Fibroblast of lung (primary cell): Measurements from ENCODE around the gene VAC14. TPM values are rescaled to one million over a fixed set of nuclear protein-coding genes. Genes with fewer than 3 reads are reported as not detected.

Source experiments
- DNase-seq, 2 donors: peaks; one replicate each; pipeline versions ENCODE4 v3.0.0 to v3.0.0-alpha.2; 2010; ENCODE audit warnings: low read depth in 2 of 2
- H2AFZ ChIP-seq: 2 replicates; pipeline ENCODE4 v1.5.1; 2012; ENCODE audit warnings: low read length, control low read depth, inconsistent platforms
- H3K27ac ChIP-seq: 2 replicates; pipeline ENCODE4 v1.5.1; 2011; ENCODE audit warnings: low read length, control low read depth; ENCODE audit not compliant: insufficient read depth
- H3K27me3 ChIP-seq: 2 replicates; pipeline ENCODE4 v1.5.1; 2011; ENCODE audit warnings: mild to moderate bottlenecking, low read length; ENCODE audit not compliant: control insufficient read depth, insufficient read depth
- H3K36me3 ChIP-seq: 2 replicates; pipeline ENCODE4 v1.5.1; 2011; ENCODE audit warnings: low read length; ENCODE audit not compliant: control insufficient read depth, insufficient read depth
- H3K4me1 ChIP-seq: 2 replicates; pipeline ENCODE4 v1.5.1; 2011; ENCODE audit warnings: low read length; ENCODE audit not compliant: control insufficient read depth, insufficient read depth; ENCODE audit errors: extremely low read depth
- H3K4me2 ChIP-seq: 2 replicates; pipeline ENCODE4 v1.5.1; 2011; ENCODE audit warnings: low read length, control low read depth; ENCODE audit not compliant: insufficient read depth; ENCODE audit errors: extremely low read depth
- H3K4me3 ChIP-seq, 4 experiments: fragments of 200-600 bp in 1 of 4; sonication (generic) in 1 of 4; replicated peaks in 1 of 4; 2 replicates each; pipeline ENCODE4 v1.5.1; 2011 to 2016; ENCODE audit warnings: low read length in 4 of 4, low read depth in 3 of 4, mild to moderate bottlenecking in 3 of 4, control low read depth in 2 of 4, inconsistent platforms in 1 of 4, mixed read lengths in 1 of 4; ENCODE audit not compliant: insufficient read depth in 1 of 4; ENCODE audit errors: control extremely low read depth in 1 of 4
- H3K79me2 ChIP-seq: 2 replicates; pipeline ENCODE4 v1.5.1; 2012; ENCODE audit warnings: mild to moderate bottlenecking, low read length, inconsistent platforms; ENCODE audit not compliant: control insufficient read depth, insufficient read depth
- H3K9ac ChIP-seq: 2 replicates; pipeline ENCODE4 v1.5.1; 2011; ENCODE audit warnings: mild to moderate bottlenecking, low read length, control low read depth; ENCODE audit not compliant: insufficient read depth
- H3K9me3 ChIP-seq: 2 replicates; pipeline ENCODE4 v1.5.1; 2012; ENCODE audit warnings: low read depth, low read length; ENCODE audit not compliant: control insufficient read depth, insufficient read depth
- H4K20me1 ChIP-seq: 2 replicates; pipeline ENCODE4 v1.5.1; 2011; ENCODE audit warnings: low read length; ENCODE audit not compliant: control insufficient read depth, insufficient read depth; ENCODE audit errors: extremely low read depth
- CTCF ChIP-seq, 2 donors: IDR thresholded peaks in 1 of 2; conservative IDR thresholded peaks in 1 of 2; 1 replicate in 1 of 2; 2 replicates in 1 of 2; pipeline ENCODE4 v1.5.1; 2011 to 2012; ENCODE audit warnings: low read length in 2 of 2, control low read depth in 1 of 2, inconsistent platforms in 1 of 2, low read depth in 1 of 2, mild to moderate bottlenecking in 1 of 2
- EZH2 ChIP-seq: IDR thresholded peaks from 2 replicates; pipeline ENCODE4 v1.5.1; 2012; ENCODE audit warnings: low read length, control low read depth, mild to moderate bottlenecking; ENCODE audit errors: missing control alignments
- polyA plus RNA-seq, 2 donors: library from polyadenylated mRNA; depleted of rRNA in 1 of 2; stranded (reverse) in 1 of 2; unstranded in 1 of 2; fragments of >200 nt; gene quantifications; 2 replicates each; pipeline ENCODE4 v1.2.1, GENCODE V29; 2011 to 2012; ENCODE audit warnings: missing spikeins in 1 of 2
- total RNA-seq: library from RNA; depleted of rRNA; stranded (reverse); fragments of >200 nt; gene quantifications from 2 replicates; pipeline ENCODE4 v1.2.1, GENCODE V29; 2014

VAC14 gene
- total and polyA plus RNA-seq, 2 donors (not counting 1 experiment from before 2014, with no cell fraction given): 25.0 to 29.2 TPM

- Histone ChIP-seq H3K9ac (peak overlapping the region; percentile 80), H3K9me3 (no peaks in the 10 kb centered on the region), H3K27me3 (no peaks in the 10 kb centered on the region), H3K36me3 (no peaks in the 10 kb centered on the region), H2AFZ (no peak overlapping the region), H3K79me2 (no peaks in the 10 kb centered on the region), H3K4me1 (peaks cover 49% of the 10 kb centered on the region), H3K27ac (peak overlapping the region; percentile 100), H4K20me1 (no peaks in the 10 kb centered on the region), H3K4me3 (no peak overlapping the region), H3K4me2 (peak overlapping the region; percentile 49)
- TF ChIP-seq CTCF (conservative IDR thresholded peaks at IDR 0.05 in 1 of 2, IDR thresholded peaks at IDR 0.05 in 1 of 2; ENCODE audit: low read depth in 1 of 2, low read length in 2 of 2): no peak
- TF ChIP-seq EZH2: no peak
- DNase-seq: peak in 1 of 2 donors; percentile 28
Measured at GRCh38 chr16:70736465-70737376, 64.2 kb downstream of the VAC14 start.

- Histone ChIP-seq H3K9ac (peak overlapping the region; percentile 45), H3K9me3 (no peaks in the 10 kb centered on the region), H2AFZ (no peak overlapping the region), H3K36me3 (peaks cover 3% of the 10 kb centered on the region), H3K79me2 (no peaks in the 10 kb centered on the region), H3K27me3 (no peaks in the 10 kb centered on the region), H3K27ac (peak overlapping the region; percentile 100), H3K4me3 (no peak overlapping the region), H4K20me1 (no peaks in the 10 kb centered on the region), H3K4me1 (peaks cover 37% of the 10 kb centered on the region), H3K4me2 (peak overlapping the region; percentile 37)
- TF ChIP-seq CTCF (conservative IDR thresholded peaks at IDR 0.05 in 1 of 2, IDR thresholded peaks at IDR 0.05 in 1 of 2; ENCODE audit: low read depth in 1 of 2, low read length in 2 of 2) (no peak), EZH2 (no peak)
- DNase-seq: peak; percentile 31 to 67
Measured at GRCh38 chr16:70735141-70735979, 65.6 kb downstream of the VAC14 start.

GRCh38 chr16:70734522-70735095 is 66.3 kb downstream of the VAC14 start:
- Histone ChIP-seq H3K4me1 (peaks cover 35% of the 10 kb centered on the region), H3K9ac (peak overlapping the region; percentile 45), H3K27ac (peak overlapping the region; percentile 100), H3K4me3 (no peak overlapping the region), H3K9me3 (no peaks in the 10 kb centered on the region), H3K4me2 (no peak overlapping the region), H4K20me1 (no peaks in the 10 kb centered on the region), H3K27me3 (no peaks in the 10 kb centered on the region), H3K36me3 (peaks cover 3% of the 10 kb centered on the region), H2AFZ (no peak overlapping the region), H3K79me2 (no peaks in the 10 kb centered on the region)
- TF ChIP-seq CTCF (conservative IDR thresholded peaks at IDR 0.05 in 1 of 2, IDR thresholded peaks at IDR 0.05 in 1 of 2; ENCODE audit: low read depth in 1 of 2, low read length in 2 of 2) (no peak), EZH2 (no peak)
- DNase-seq: no peak
